ENCODE results near the gene HLA-DPB1. TPM values are rescaled to one million over a fixed set of nuclear protein-coding genes. Genes with fewer than 3 reads are reported as not detected.
"Not testable (repeated sequence)": the region's sequence is repeated elsewhere in the genome, so short reads cannot be mapped to it uniquely, and the experiment has no call there.

The HLA-DPB1 gene
- polyA plus RNA-seq, 1 experiment = 11.2 TPM

GRCh38 chr6:33091957-33092356, 16.2 kb downstream of the HLA-DPB1 start:
- Histone ChIP-seq H3K36me3 (ENCODE audit: control insufficient read depth, insufficient read depth, low read length) (no peaks in the 10 kb centered on the region), H3K27me3 (ENCODE audit: control insufficient read depth, insufficient read depth, low read length) (peaks cover 7% of the 10 kb centered on the region), H3K4me3 (ENCODE audit: low read depth, low read length) (no peak overlapping the region)
- peak; percentile 39; the same call in 1 of the 2 replicates for TF ChIP-seq CTCF (IDR thresholded peaks at IDR 0.05; ENCODE audit: insufficient read depth, low read depth, low read length)
- no peak for DNase-seq (ENCODE audit: low read depth)
- CTCF ChIA-PET = no interaction called here
- POLR2A ChIA-PET = no interaction called here

- no peak for DNase-seq (ENCODE audit: low read depth)
- Histone ChIP-seq H3K4me3 (ENCODE audit: low read depth, low read length) (no peak overlapping the region), H3K36me3 (ENCODE audit: control insufficient read depth, insufficient read depth, low read length) (no peaks in the 10 kb centered on the region), H3K27me3 (ENCODE audit: control insufficient read depth, insufficient read depth, low read length) (peaks cover 7% of the 10 kb centered on the region)
- CTCF ChIA-PET = no interaction called here
- POLR2A ChIA-PET = no interaction called here
- TF ChIP-seq CTCF (IDR thresholded peaks at IDR 0.05; ENCODE audit: insufficient read depth, low read depth, low read length) = no peak
These were observed 16.6 kb downstream of the HLA-DPB1 start for GRCh38 chr6:33092385-33092784.

- DNase-seq (ENCODE audit: low read depth) = no peak
- no peak overlapping the region for H3K4me3 ChIP-seq (ENCODE audit: low read depth, low read length)
- ChIA-PET CTCF (interaction anchor here (0.6 kb wide), 1 partner anchor 297 kb away, joined by 3 read pairs; no protein-coding TSS in a partner anchor), POLR2A (no interaction called here)
- H3K36me3 ChIP-seq (ENCODE audit: control insufficient read depth, insufficient read depth, low read length) = no peaks in the 10 kb centered on the region
- TF ChIP-seq CTCF (IDR thresholded peaks at IDR 0.05; ENCODE audit: insufficient read depth, low read depth, low read length) = no peak
- peaks cover 7% of the 10 kb centered on the region for H3K27me3 ChIP-seq (ENCODE audit: control insufficient read depth, insufficient read depth, low read length)
These were observed 18.1 kb downstream of the HLA-DPB1 start for GRCh38 chr6:33093855-33094254.

GRCh38 chr6:33095681-33096080, 19.9 kb downstream of the HLA-DPB1 start:
- Histone ChIP-seq H3K36me3 (ENCODE audit: control insufficient read depth, insufficient read depth, low read length) (no peaks in the 10 kb centered on the region), H3K27me3 (ENCODE audit: control insufficient read depth, insufficient read depth, low read length) (peaks cover 7% of the 10 kb centered on the region), H3K4me3 (ENCODE audit: low read depth, low read length) (no peak overlapping the region)
- no peak for DNase-seq (ENCODE audit: low read depth)
- POLR2A ChIA-PET = no interaction called here
- TF ChIP-seq CTCF (IDR thresholded peaks at IDR 0.05; ENCODE audit: insufficient read depth, low read depth, low read length) = no peak
- CTCF ChIA-PET = interaction anchor here (1.0 kb wide), 1 partner anchor 11 kb away, joined by 4 read pairs; no protein-coding TSS in a partner anchor

GRCh38 chr6:33101121-33101737, 25.4 kb downstream of the HLA-DPB1 start:
- CTCF ChIA-PET; DNase-seq (ENCODE audit: low read depth); H3K36me3 ChIP-seq (ENCODE audit: control insufficient read depth, insufficient read depth, low read length); H3K27me3 ChIP-seq (ENCODE audit: control insufficient read depth, insufficient read depth, low read length); H3K4me3 ChIP-seq (ENCODE audit: low read depth, low read length); POLR2A ChIA-PET: not testable (repeated sequence)

- ChIA-PET CTCF (no interaction called here), POLR2A (no interaction called here)
These were observed 28.0 kb downstream of the HLA-DPB1 start for GRCh38 chr6:33103776-33104175.

More at GRCh38 chr6:33103776-33104175, 28.0 kb downstream of the HLA-DPB1 start:
- no peaks in the 10 kb centered on the region for H3K36me3 ChIP-seq (ENCODE audit: control insufficient read depth, insufficient read depth, low read length)
- peaks cover 8% of the 10 kb centered on the region for H3K27me3 ChIP-seq (ENCODE audit: control insufficient read depth, insufficient read depth, low read length)
- no peak overlapping the region for H3K4me3 ChIP-seq (ENCODE audit: low read depth, low read length)
- TF ChIP-seq CTCF (IDR thresholded peaks at IDR 0.05; ENCODE audit: insufficient read depth, low read depth, low read length) = no peak
- DNase-seq (ENCODE audit: low read depth) = no peak

Data from BJ (cell line).